ENCODE measurements around the gene TNFRSF8.

- no peak for TF ChIP-seq CTCF (IDR thresholded peaks at IDR 0.05; ENCODE audit: low read depth, low read length, poor library complexity, severe bottlenecking)
- TF ChIP-seq EZH2phosphoT487 (IDR thresholded peaks at IDR 0.05; ENCODE audit: borderline replicate concordance, low read length): no peak
Observed at GRCh38 chr1:12142891-12143630, 80.0 kb downstream of the TNFRSF8 start.
